Stimulated activated CD4-positive, alpha-beta T cell treated with anti-CD3 and anti-CD28 coated beads, Interleukin-12 subunit alpha, Interleukin-12 subunit beta, amount 100 ng/mL, for 4 hours (primary cell): ENCODE data around the gene DPRX.

Experiments used
- DNase-seq: peaks from one replicate; pipeline ENCODE4 v3.0.0-alpha.2; 2020

Gene DPRX

GRCh38 chr19:53631949-53632407 lies at the start of gene DPRX:
Gene DPRX, plus strand, starts transcription at chr19:53631999. Its CDS starts 108 bp downstream, at chr19:53632107.
- DNase-seq, result no peak

- no peak for DNase-seq
These were observed 48.6 kb upstream of the DPRX start for GRCh38 chr19:53583181-53583580.

GRCh38 chr19:53586277-53586691 lies 45.5 kb upstream of the DPRX start:
- no peak for DNase-seq

GRCh38 chr19:53594811-53595509 lies 36.8 kb upstream of the DPRX start:
- DNase-seq, result no peak

GRCh38 chr19:53595510-53595867 lies 36.3 kb upstream of the DPRX start:
- DNase-seq, result no peak

- DNase-seq, result no peak
These were observed 35.7 kb upstream of the DPRX start for GRCh38 chr19:53596056-53596455.

GRCh38 chr19:53597023-53597422 lies 34.8 kb upstream of the DPRX start:
- no peak for DNase-seq

- DNase-seq, result no peak
These were observed 33.4 kb upstream of the DPRX start for GRCh38 chr19:53598361-53598760.

GRCh38 chr19:53600217-53600616 lies 31.6 kb upstream of the DPRX start:
- no peak for DNase-seq

- no peak for DNase-seq
These were observed 25.8 kb upstream of the DPRX start for GRCh38 chr19:53606031-53606430.

- DNase-seq, result no peak
These were observed 23.4 kb upstream of the DPRX start for GRCh38 chr19:53608381-53608780.

- DNase-seq, result no peak
These were observed 18.9 kb upstream of the DPRX start for GRCh38 chr19:53612762-53613526.

- no peak for DNase-seq
These were observed 9.7 kb upstream of the DPRX start for GRCh38 chr19:53621885-53622740.

- DNase-seq, result no peak
These were observed 6.8 kb upstream of the DPRX start for GRCh38 chr19:53624771-53625545.

GRCh38 chr19:53626486-53626885 lies 5.3 kb upstream of the DPRX start:
- no peak for DNase-seq

- no peak for DNase-seq
These were observed 4.8 kb upstream of the DPRX start for GRCh38 chr19:53626976-53627375.

GRCh38 chr19:53634768-53635167 lies 3.0 kb downstream of the DPRX start:
- no peak for DNase-seq

GRCh38 chr19:53639471-53639870 lies 7.7 kb downstream of the DPRX start:
- no peak for DNase-seq

- no peak for DNase-seq
These were observed 10.7 kb downstream of the DPRX start for GRCh38 chr19:53642381-53643099.

- no peak for DNase-seq
These were observed 12.4 kb downstream of the DPRX start for GRCh38 chr19:53644061-53644816.

GRCh38 chr19:53646144-53646543 lies 14.3 kb downstream of the DPRX start:
- no peak for DNase-seq
